Right hindlimb (tissue), 1 donor: ENCODE results near the gene ACTN1.
"Not testable (repeated sequence)": the region's sequence is repeated elsewhere in the genome, so short reads cannot be mapped to it uniquely, and the experiment has no call there.

Source experiments
- DNase-seq: peaks from one replicate; pipeline ENCODE4 v3.0.0-alpha.2; 2018

Gene ACTN1

DNA sequence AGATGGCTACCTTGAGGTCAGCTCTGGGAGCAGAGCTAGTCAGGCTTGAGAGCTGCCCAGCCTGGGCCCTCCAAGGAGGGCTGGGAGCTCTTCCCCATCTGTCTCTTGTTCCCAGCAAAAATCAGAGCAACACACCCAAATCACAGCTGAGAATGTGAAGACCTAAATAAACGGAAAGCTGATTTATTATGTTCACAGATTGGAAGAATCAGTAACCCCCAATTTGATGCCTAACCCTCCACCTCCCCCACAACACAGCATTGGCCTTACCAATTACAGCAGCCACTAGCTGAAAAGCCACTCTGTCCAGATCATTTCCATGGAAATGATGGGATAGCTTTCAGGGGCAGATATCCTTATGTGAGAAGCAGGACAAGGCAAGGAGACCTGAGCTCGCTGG, 7.1 kb upstream of the ACTN1 start:
- no peak for DNase-seq

DNA sequence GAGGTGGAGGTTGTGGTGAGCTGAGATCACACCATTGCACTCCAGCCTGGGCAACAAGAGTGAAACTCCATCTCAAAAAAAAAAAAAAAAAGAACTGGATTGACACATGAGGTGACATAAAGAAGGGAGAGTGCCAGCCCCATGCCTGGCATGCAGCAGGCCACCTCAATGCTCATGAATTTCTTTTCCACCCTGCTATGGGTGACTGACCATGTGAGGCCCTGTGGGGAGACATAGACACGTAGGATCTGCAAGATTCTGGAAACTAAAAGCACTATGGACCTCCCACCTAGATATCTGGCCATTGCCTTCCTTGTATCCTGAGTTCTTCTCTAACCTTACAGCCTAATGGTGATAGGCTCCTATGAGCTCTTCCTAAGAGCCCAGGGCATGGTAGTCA, 5.6 kb upstream of the ACTN1 start:
- DNase-seq: no peak

DNA sequence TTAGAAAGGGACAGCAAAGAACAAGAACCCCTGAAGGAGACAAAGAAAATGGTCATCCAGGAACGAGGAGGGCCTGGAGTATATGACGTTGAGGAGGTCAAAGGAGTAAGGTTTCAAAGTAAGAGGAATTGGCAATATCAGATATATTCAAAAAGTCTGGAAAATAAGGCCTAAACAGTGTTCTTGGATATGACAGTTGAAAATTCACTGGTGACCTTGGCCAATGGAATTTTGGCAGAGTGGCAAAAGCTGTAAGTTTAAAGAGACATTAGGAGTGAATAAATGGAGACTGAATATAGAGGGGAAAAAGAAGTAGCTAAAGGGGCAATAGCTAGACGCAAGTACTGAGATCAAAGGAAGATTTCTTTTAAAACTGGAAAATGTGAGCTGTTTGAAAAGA, 4.1 kb upstream of the ACTN1 start:
- peak; percentile 59 for DNase-seq

DNA sequence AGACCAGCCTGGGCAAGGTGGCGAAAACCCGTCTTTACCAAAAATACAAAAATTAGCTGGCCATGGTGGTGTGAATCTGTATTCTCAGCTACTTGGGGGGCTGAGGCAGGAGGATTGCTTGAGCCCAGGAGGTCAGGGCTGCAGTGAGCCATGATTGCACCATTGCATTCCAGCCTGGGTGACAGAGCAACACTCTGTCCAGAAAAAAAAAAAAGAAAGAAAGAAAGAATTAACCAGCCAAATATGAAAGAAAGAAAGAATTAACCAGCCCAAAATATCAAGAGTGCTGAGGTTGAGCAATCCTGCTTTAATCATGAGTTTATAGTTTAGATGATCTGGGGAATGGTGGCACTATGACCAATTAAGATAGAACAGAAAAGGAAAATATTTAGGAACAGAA, 3.5 kb upstream of the ACTN1 start:
- DNase-seq: no peak

DNA sequence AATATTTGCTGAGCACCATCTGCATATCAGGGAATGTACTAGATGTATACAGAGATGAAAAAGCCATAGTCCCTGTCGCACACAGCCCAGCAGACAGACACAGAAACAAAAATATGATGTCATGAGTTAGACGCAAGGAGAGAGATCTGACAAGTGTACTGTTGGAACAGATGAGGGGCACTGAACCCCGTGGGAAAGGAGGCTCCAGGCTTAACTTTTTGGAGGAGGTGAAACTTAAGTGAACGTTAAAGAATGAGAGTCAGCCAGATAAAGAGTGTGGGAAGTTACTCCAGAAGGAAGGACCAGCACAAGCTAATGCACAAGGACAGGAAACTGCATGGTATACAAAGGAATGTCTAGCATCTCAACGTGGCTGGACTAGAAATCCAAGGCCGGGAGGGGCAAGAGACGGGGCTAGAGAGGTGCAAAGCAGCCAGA, 2.5 kb upstream of the ACTN1 start:
- no peak for DNase-seq

DNA sequence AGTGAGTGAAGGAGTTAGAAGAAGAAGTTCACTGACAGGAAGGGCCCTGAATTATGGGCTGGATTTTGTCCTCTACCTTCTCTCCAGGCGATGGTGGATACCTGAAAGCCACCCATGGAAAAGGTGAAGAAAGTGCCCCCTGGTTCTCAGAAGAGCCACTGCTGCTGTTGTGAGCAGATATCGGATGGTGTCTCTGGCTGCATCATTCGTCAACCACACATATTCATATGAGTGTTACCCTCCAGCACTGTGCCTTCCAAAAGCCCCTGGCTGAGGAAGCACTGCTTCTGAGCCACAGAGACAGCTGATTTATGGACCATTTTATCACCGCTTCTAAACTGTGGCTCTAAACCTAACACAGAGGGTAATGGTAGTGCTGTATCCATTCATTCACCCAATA, 2.0 kb upstream of the ACTN1 start:
- DNase-seq: no peak

DNA sequence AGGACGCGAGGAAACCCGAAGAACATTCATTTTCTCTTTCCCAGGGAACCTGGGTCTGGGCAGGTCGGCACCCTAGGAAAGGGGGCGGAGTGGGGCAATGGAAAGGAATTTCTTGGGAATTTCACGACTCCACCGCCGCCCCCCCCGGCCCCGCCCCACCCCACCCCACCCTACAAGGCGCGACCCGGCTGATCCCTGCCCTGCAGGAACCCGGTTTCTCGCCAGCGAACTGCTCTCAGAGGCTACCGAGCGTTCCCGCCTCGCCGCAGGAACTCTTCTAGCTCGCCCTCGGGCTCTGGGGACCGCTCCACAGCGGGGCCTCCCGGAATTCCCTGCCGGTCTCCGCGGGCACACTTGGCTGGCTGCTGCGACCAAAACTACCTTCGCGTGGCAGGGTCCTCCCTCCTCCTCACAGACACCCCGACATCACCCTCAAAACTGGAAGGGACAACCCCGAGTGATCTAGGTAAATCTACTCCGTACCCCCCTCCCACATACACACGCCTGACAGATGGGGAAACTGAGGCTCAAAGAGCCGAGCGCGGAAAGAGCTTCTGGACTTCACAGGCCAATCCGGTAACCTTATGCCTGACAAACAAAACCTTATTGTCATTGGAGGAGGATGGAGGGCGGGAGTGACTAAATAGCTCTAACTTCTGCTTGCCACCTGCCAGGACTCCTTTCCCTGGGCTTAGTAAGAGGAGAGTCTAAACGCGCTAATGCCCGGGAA, 785 bp upstream of the ACTN1 start:
- no peak for DNase-seq

DNA sequence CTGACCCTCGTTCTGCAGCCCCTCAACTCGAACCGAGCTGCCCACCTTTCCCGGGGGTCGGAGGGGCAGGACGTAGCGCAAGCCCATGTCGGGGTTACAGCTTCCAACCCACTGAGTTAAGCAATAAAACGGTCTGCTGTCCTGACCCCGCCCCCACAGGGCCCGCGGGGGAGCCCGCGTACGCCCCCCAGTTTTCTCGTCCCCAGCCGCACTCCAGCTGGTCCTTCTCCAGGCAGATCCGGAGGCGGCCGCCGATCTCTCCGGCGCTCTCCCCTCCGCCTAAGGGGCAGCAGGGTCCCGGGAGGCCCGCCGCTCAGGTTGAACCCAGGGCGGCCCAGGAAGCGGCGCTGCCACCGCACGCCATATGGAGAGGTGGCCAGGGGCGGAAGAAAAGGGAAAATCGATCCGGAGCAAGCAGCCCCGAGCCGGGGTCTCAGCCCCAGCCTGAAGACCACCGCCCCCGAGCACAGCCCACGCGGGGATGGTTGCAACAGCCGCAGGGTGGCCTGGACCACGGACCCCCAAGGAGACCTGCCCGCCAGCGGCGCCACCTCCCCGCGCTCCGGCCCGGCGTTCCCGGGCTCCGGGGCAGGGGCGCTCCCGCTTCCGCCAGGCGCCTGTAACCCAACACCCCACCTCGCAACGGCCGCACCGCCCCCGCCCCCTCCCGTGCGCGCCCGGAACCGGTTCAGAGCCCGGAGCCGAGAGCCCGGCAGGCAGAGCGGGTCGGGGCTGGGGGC, 760 bp downstream of the ACTN1 start:
- peak; percentile 83 for DNase-seq

DNA sequence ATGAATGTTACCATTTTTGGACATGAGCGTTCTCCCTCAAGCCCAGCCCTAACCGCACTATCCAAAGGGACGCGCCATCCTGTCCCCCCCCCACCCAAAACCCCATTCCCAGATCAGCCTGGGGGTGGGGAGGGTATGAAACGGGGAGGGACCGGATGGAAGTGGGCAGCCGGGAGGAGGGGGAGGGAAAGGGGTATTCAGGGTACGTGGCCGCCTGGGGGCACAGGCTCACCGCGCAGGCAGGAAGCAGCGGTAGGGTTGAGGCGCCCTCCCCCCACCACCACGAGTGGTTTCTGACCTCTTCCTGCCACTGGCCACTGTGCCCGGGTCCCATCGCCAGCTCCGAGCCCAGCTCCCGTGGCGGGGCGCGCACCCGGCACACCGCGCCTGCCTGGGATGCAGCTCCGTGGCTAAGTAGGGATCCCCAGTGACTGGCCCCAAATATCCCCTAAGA, 1.4 kb downstream of the ACTN1 start:
- DNase-seq: peak; percentile 88

DNA sequence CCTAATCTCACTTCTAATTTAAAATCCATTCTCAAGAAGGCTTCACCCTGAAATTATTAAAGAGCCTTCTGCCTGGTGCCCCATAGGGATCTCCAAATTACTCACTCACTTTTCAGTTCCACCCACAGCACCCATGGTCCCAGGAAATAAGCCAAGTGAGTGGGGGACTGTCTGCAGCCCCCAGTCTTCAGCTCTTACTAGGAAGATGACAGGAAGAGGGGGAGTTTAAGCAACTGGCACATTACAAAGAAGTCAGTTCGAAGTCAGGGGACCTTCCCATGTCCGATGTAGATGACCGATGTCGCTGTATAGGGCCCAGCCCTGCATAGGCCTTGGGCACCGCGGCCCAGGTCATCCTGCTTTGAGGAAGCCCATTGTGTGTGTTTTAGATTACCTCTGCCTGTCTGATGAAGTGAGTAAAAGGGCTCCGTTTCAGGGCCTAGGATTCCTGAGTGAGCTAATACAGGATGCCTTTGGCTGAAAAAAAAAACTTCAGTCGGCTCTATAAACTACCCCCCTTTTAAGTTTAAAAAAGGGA, 1.9 kb downstream of the ACTN1 start:
- no peak for DNase-seq

DNA sequence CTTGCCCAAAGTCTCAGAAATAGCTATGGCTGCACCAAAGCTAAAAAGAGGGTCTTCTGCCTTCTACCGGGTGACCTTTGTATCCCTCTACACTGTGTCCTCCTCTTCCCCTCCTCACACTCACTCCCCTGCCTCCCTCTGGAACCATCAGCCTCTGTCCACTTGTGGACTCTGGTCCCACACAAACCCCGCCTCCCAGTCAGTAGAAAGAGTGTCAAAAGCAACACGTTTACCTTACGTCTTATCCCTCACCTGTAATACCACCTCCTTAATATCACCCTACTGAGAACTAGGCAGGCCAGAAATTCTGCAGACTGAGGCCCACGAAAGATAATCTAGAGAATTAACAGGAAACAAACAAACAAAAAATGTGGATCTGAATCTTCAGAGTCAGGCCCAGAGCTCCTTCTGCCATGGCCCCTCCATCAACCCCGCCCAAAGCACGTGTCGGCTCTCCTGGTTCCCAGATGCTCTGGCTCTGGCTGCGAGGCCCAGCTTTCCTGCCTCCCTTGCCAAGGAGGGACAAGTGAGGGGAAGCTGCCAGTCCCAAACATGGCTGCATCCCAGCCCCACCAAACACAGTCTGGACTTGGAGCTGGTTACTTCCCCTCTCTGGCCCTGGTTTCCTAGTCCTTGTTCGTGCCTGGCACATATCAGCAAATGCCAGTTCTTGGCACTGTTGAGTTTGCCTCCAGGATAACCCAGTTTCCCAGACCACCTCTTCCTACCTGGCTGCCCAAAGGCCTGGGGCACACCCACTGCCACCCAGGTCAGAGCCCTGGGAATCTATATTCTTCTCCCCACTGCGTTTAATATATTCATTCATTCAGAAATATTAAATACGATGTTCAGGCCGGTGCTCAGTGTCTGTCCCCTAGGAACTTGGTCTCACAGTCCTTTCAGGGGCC, 2.7 kb downstream of the ACTN1 start:
- DNase-seq: peak; percentile 77

DNA sequence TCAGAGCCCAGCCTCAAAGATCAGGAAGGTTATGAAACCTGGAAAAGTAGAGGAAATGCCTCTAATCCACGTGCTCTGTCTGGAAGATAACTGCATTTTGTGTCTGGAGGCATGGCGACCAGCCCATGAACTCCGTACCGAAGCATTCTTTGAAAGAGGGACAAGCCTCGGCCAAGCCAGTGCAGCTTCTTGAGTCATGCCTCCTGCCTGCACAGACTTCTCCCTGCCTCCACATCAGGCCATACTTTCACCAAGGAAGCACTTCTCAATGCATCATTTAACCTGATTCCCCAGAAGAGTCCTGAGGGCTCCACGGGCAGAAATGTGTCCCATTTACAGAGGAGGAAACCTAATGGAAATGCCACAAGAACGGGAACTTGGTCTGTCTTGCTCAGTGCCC, 3.4 kb downstream of the ACTN1 start:
- DNase-seq: no peak

DNA sequence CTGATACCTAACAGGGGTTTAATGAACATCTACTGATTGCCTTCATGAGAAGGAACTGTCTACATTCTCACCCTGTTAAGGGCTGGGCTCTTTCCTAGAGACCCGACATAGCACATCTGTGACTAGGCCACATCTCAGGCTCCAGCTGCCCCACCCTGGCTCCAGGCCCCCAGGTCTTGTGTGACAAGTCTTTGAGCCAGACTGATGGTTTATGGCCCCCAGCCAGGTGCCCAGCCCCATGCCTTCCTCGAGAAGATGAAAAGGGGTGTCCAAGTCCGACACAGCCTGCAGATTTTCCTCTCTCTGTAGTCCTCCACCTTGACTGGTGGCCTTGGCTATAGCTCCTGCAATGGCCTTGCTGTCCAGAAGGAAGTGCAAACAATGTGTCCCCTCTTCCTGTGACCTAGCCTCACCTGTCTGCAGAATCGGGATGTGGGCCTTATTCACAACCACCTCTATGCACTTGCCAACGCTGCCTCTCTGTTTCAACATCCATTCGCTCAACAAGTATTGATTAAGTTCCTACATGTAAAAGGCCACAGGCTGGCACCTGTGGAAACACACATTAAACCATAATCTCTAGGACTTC, 4.2 kb downstream of the ACTN1 start:
- no peak for DNase-seq

DNA sequence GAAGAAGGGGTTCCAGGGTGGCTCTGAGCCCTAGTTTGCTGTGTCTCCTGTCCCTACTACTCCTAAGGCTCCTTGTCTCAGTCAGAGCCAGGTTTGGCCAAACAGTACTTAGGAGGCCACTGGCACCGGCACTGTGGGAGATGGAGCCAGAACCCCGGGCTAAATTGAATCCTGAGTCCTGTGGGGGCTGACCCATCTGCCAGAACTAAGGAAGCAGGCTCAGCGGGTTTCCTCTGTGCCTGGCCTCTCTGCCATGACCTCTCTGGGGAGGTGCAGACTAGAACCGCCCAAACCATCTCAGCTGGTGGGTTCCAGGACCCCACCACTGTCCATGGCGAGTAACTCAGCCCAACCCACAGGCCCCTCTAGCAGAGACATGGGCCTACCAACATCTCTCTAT, 5.5 kb downstream of the ACTN1 start:
- DNase-seq: no peak

DNA sequence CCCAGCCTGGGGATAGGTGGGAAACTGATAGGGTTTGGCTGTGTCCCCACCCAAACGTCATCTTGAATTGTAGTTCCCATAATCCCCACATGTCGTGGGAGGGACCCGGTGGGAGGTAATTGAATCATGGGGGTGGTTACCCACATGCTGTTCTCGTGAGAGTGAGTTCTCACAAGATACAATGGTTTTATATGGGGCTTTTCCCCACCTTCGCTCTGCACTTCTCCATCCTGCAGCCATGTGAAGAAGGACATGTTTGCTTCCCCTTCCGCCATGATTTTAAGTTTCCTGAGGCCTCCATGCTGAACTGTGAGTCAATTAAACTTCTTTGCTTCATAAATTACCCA, 5.9 kb downstream of the ACTN1 start:
- not testable (repeated sequence) for DNase-seq

DNA sequence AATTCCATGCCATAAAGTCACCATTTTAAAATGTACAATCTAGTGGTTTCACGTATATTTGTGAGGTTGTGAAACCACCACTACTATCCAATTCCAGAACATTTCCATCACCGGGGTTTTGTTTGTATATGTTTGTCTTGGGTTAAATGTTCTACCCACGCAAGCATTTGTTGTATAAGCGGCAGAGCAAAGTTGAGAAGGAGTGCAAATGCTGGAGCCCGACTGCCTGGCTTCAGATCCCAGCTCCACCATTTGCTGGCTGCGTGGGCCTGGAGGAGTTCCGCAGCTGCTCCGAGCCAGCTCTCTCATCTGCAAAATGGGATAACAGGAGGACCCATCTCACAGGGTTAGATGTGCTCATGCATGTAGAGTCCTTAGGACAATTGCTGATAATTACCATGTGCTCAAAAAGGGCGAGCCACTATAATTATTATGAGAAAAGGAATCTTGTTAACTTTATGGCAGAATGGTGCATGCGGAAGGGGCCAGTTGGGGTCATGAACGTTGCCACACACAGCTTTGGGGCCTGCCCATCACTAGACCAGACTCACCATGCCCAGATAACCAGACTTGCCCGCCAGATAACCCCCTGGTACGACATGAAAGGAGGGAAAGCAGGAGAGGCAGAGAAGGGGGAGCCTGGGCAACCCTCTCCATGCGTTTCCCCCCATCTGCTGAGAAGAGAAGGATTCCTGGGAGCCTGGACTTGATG, 6.4 kb downstream of the ACTN1 start:
- no peak for DNase-seq

DNA sequence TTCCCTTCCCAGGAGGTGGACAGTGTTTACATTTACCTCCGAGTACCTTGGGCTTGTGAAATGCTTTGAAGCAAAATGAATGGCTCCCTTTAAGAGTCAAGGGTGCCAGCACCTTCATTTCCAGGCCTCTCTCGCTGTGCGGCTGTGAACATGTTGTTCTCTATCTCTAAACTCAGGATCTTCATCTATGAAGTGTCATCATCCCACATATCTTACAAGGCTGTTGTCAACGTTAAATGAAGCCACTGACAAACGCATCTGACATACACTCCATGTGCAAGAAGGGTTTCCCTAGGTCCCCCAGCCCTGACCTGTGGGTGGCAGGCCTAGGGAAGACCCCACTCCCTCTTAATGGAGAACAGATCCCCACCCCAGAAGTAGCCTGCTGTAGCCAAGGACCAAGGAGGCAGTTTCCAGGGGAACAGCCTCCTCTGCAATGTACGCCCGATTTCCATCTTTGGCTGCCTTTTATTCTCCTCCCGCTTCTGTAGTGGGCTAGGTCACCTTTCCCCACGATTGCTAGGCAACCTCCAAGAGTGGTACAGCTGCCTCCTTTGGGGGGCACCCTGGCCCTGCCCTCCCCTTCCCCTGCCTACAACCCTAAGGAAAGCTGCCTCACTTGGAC, 7.6 kb downstream of the ACTN1 start:
- DNase-seq: no peak

DNA sequence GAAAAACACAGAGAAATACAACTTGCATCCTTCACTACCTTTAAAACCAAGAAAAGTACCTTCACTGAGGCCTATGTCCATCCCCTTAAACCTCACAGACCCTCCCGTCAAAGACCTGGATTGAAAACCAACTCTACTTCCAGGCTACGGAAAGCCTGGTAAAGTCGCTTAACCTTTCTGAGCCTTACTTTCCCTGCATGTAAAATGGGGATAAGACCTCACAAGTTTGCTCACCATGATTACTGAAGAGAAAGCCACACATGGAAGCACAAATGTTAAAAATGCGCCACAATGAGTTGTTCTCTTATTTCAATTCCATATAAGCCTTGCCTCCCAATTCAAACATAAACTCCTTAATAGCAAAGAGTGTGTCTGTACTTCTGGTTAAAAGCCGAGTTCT, 8.4 kb downstream of the ACTN1 start:
- DNase-seq: no peak

DNA sequence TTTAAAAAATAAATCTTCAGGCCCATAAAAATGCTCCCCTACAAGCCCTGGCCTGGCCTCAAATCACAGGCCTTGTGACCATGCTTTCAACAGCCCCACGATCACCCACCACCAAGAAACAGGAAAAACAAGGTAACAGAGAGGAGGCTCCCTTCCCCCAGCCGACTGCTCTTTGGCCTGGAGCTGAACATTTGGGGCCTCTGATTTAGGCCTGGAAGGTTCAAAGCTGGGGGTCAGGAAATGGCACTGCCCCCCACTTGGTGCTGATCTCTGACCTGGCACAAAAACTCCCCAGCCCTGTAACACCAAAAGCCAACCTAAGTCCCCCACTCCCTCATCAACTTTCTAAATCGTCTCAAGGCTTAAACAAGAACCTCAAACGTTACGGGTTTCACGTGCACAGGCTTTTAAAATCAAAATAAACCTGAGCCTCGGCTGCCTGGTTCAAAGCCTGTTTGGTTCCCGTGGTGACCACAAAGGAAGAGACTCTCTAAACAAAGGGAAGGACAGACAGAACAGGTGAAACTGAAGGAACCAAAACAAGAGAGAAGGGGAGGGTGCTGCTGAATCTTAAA, 9.0 kb downstream of the ACTN1 start:
- no peak for DNase-seq

DNA sequence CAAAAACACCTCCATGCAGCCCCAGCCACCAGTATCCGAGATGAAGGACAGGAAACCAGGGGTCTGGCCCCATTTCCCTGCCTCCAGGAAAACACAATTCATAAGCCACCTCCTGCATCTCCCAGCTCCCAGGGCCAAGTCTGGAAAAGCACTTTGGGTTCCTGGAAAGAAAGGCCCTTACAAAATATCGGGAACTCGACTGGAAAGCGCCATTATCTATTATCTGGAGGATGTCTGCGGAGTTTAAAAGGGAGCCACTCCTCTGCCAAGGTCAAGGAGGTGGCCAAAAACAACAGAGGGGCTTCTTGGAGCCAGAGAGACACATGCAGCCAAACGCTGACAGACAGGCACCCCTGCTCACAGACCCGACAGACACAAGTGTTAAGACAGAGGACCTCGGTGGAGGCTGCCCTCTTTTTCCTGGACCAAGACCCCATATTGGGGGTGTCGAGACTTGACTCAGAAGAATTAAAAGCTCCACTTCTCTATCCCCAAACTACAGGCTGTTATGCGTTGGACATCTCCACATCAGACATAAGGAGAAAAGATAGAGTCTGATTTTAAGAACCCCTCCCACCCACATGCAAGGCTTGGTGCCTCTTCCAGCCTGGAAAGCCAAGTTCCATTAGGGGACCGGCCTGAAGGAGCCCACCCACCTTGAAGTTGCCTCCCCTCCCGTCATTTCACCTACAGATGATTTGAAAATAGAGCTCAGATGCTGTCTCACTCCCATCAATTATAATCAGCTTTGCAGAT, 9.6 kb downstream of the ACTN1 start:
- peak; percentile 74 for DNase-seq

DNA sequence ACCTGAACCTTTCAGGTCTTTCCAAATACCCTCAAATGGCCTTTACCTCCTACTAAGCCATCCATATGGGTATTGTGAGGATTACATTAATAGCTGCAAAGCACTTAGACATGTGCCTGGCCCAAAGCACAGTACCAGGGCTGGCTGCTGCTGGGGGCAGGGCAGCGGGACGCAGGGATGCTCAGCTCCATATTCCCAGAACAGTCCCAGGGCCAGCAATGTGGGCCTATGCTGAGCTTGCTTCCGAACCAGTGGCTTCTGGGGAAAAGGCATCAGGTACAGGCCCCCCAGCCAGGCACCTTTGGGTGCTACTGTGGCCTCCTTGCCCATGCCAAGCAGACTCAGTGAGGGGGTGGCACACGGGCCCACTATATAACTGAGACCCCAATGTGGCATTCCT, 10.4 kb downstream of the ACTN1 start:
- DNase-seq: no peak
